CD4-positive, alpha-beta T cell treated with Interleukin-6 for 4 hours (primary cell): ENCODE data around the gene TMEM92.
"Not testable (repeated sequence)": the region's sequence is repeated elsewhere in the genome, so short reads cannot be mapped to it uniquely, and the experiment has no call there.

Experiments used
- DNase-seq: peaks from one replicate; pipeline ENCODE4 v3.0.0-alpha.2; 2020; ENCODE audit warnings: mixed read lengths

Gene TMEM92

GRCh38 chr17:50301891-50302584, 27.8 kb downstream of the TMEM92 start:
- no peak for DNase-seq

GRCh38 chr17:50303051-50303450, 28.8 kb downstream of the TMEM92 start:
- no peak for DNase-seq

GRCh38 chr17:50303596-50303995, 29.3 kb downstream of the TMEM92 start:
- no peak for DNase-seq

- DNase-seq: no peak
Measured at GRCh38 chr17:50304781-50305404, 30.6 kb downstream of the TMEM92 start.

GRCh38 chr17:50307654-50308053, 33.4 kb downstream of the TMEM92 start:
- no peak for DNase-seq

- DNase-seq: no peak
Measured at GRCh38 chr17:50308666-50309065, 34.4 kb downstream of the TMEM92 start.

GRCh38 chr17:50310455-50311111, 36.3 kb downstream of the TMEM92 start:
- DNase-seq: no peak

- DNase-seq: no peak
Measured at GRCh38 chr17:50311112-50311460, 36.8 kb downstream of the TMEM92 start.

- DNase-seq: no peak
Measured at GRCh38 chr17:50311483-50311882, 37.2 kb downstream of the TMEM92 start.

- DNase-seq: no peak
Measured at GRCh38 chr17:50312308-50312707, 38.0 kb downstream of the TMEM92 start.

GRCh38 chr17:50314456-50315011, 40.3 kb downstream of the TMEM92 start:
- no peak for DNase-seq

GRCh38 chr17:50316016-50316587, 41.8 kb downstream of the TMEM92 start:
- DNase-seq: no peak

GRCh38 chr17:50316660-50317059, 42.4 kb downstream of the TMEM92 start:
- not testable (repeated sequence) for DNase-seq

- no peak for DNase-seq
Measured at GRCh38 chr17:50317121-50317520, 42.9 kb downstream of the TMEM92 start.

- no peak for DNase-seq
Measured at GRCh38 chr17:50318501-50319285, 44.4 kb downstream of the TMEM92 start.

- no peak for DNase-seq
Measured at GRCh38 chr17:50319306-50320004, 45.2 kb downstream of the TMEM92 start.

GRCh38 chr17:50322271-50322670, 48.0 kb downstream of the TMEM92 start:
- DNase-seq: no peak

GRCh38 chr17:50323060-50323459, 48.8 kb downstream of the TMEM92 start:
- no peak for DNase-seq

- no peak for DNase-seq
Measured at GRCh38 chr17:50325906-50326305, 51.6 kb downstream of the TMEM92 start.

GRCh38 chr17:50326831-50327364, 52.6 kb downstream of the TMEM92 start:
- no peak for DNase-seq

- no peak for DNase-seq
Measured at GRCh38 chr17:50328363-50329325, 54.4 kb downstream of the TMEM92 start.
